Right lung (tissue), 10 donors: Measurements from ENCODE around the gene YTHDC2. TPM values are rescaled to one million over a fixed set of nuclear protein-coding genes. Genes with fewer than 3 reads are reported as not detected.
A peak's percentile ranks its signal among the peaks of the same experiment; 100 is the strongest.

Experiments used
- DNase-seq, 2 donors: peaks; one replicate each; pipeline ENCODE4 v3.0.0-alpha.2; 2013
- long read RNA-seq, 8 donors: transcript quantifications; one replicate each; lab custom pipeline, GENCODE V29; 2026
- polyA plus RNA-seq, 5 donors: library from polyadenylated mRNA; unstranded; fragments of 120-200 nt; gene quantifications; one replicate each; pipeline versions ENCODE4 v1.2.1 to v1.2.3, GENCODE V29; 2013; ENCODE audit warnings: inconsistent platforms in 1 of 5, low replicate concordance in 1 of 5; ENCODE audit not compliant: insufficient read length in 5 of 5, insufficient read depth in 1 of 5

Gene YTHDC2
- 10 to 100 TPM; 26.6 to 49.4 (median 43.2) TPM for polyA plus RNA-seq
- long read RNA-seq, donor 1, full-length matches to known transcripts, result 1 of 12 reads
- long read RNA-seq, donor 1, partial matches to known transcripts, result 11 of 12 reads
- long read RNA-seq, donor 1, other reads (novel, unspliced or antisense), result 0 of 12 reads
- long read RNA-seq, donor 2, result 0 reads
- long read RNA-seq, donor 3, partial matches to known transcripts, result 0 of 2 reads
- long read RNA-seq, donor 3, other reads (novel, unspliced or antisense), result 0 of 2 reads
- long read RNA-seq, donor 4, result 0 reads
- long read RNA-seq, donor 5, result 0 reads
- long read RNA-seq, donor 6, result 0 reads
- long read RNA-seq, donor 7, partial matches to known transcripts, result 9 of 9 reads
- long read RNA-seq, donor 7, other reads (novel, unspliced or antisense), result 0 of 9 reads
- long read RNA-seq, donor 8, result 0 reads

DNA sequence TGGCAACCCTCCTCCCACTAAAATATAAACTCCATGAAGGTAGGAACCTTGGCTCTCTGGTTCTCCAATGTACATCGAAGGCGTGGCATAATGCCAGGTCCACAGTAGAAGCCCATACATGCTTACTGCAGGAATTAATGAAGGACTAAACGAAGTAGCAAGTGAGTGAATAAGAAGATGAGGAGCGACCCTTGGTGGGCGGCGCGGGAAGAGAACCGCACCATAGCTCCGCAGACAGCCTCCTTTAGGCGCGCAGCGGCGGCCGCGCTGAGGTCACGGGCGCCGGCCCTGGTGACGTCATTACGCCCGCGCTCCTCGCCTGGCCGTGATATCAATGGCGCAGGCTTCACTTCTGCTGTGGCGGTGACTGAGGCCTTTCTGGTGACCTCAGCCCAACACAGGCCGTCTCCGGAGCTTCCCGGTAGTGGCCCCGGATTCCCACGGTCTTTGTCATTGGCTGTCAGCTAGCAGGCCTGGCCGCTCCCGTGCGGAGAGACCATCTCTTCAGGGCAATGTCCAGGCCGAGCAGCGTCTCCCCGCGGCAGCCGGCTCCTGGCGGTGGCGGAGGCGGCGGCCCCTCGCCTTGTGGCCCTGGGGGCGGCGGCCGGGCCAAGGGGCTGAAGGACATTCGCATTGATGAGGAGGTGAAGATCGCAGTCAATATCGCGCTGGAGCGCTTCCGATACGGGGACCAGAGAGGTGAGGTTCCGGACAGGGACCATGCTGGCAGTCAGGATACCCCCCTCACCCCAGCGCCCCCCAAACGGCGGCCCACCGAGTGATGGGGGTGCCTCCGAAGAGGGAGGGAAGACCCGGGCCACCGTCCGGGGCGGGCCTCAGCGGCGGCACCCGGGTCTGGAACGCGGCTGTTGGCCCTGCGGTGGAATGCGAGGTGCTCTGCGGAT lies at the start of gene YTHDC2:
YTHDC2 (plus strand) TSS at position 311 of the 905 bp plus-strand sequence; CDS start at position 513, 202 bp downstream.
- peak; percentile 86 to 88 for DNase-seq

DNA sequence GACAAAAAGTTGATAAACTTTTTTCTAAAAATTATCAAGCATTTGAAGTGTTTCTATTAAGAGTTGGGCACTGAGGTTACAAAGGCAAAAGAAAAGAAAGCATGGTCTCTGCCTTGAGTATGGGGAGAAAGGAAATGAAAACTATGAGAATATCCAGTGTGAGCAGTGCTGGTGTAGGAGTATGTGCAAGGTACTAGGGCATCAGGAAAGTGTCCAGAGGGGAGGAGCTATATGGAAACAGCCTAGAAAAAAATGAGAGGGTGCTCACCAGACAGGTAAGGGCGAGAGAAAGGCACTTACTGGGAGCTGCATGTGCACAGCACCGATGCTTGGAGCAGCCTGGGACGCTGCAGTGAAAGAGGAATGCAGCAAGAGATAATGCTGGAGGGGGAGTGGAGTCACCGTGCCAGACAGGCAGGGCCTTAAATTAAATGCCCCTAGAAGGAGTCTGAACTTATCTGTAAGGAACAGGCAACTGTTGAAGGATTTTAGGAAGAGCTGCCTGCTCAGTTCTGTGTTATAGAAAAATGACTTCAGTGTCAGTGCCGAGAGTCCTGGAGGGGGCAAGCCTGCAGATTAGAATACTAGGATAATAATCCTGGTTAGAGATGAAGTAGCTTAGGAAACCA lies 39.3 kb upstream of the YTHDC2 start:
- DNase-seq, result no peak

DNA sequence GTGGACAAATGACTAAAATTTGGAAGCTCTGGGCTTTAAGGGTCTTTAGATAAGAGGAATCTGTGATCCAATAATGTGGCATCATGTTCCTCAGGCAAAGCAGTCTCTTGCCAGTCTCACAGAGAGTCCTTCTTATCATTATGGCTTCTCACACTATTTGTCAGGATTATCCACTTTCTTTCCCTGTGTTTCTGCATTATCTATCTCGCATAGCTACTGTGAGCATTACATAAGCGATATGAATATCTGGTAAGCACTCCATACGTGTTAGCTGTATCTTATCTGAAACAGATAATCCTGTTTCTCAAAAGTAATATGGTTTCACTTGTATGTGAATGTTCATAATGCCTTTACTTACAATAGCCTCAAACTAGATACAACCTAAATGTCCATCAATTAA lies 34.8 kb upstream of the YTHDC2 start:
- DNase-seq, result no peak

DNA sequence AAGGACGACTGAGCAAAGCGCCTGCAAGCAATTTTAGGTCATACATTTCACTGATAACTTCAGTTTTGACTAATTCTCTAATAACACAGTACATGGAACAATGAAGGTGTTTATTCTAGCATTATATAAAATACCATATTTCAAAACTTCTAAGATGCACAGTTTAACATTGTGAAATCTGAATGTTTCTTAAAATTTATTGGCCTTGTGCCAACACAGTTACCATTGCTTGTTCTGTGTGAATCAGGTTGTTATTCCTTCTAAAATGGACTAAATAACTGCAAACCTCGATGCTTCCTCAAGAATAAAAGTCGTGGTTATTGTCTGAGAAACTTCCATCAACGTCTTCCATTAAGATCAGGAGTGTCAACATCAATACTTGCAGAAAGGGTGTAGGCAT lies 33.3 kb upstream of the YTHDC2 start:
- DNase-seq, result no peak

DNA sequence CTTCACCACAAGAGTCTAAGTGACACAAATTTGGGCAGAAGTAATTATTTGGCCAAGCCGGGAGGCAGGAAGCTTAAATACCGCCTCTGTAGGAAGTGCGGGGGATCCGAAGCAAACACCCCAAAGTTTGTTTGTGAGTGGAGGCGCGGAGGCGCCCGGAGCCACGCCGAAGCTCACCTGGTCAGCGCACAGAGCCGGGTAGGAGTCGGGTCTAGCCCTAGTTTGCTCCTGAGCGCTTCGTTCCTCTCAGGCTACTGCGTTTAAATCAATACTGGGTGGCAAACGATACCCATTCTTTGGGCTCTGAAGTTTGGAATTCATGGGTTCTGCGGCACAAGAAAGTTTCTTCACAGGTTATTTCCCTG lies 26.1 kb upstream of the YTHDC2 start:
- peak; percentile 15 to 20 for DNase-seq

DNA sequence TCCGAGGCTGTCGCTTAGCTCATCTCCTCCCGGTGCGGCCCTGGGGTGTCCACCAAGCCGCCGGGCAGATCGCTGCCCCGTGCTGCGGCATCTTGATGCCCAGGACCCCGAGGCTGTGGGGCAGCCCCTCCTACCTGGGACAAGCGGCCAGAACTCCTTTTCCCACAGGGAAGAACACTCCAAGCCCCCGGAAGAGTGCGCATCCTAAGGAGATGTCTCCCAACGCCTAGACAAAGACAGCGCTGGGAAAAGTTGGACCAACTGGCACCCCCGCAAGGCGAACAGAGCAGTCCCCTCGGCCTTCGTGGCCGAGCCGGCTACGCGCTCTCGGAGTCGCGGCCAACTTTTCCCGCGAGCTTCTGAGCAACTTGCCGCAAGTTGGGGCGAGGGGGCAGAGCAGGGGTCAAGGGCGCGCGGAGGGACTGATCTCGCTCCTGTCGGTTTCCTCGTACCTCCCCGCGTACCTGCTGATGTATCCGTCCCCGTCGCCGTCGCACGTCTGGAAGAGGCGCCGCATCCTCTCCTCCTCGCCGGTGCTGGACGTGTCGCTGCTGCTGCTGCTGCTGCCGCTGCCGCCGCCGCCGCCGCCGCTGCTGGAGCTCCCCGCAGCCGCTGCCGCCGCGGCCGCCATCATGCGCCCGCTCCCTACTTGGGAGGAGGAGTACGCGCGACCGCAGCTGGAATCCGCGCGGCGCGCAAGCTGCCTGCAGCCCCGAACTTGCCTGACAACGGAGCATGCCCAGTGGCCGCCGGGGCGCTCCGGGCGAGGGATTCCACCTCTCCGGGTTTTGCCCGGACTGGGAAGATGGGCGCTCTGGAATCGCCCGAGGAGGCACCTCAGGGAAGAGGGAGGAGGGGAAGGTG lies 25.5 kb upstream of the YTHDC2 start, which contains the start of gene MCC:
MCC (minus strand) TSS at position 673 of the 864 bp plus-strand sequence.
- peak; percentile 70 to 77 for DNase-seq

DNA sequence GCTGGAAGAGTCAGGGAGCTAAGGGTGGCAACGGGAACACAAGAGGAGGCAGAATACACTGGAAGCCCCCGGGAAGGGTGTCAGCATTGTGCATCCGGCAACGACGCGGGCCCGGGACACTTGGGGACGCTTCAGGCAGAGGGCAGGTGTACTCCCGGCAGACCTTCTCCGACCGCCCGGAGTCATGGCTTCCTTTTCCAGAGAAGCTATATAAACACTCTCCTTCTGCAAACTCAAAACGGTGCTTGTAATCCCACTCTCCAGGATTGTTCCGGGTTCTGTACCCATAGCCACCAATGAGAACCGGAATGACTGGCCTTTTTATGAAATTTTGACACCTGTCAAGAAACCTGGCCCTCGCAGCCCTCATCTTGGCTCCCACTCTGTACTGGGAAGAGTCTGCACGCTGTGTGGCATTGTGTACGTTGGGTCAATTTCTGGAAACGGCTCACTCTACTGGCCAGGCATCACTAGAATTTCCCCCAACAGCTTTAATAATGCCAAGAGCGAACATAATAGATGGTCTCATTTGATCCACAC lies 24.8 kb upstream of the YTHDC2 start:
- no peak for DNase-seq

DNA sequence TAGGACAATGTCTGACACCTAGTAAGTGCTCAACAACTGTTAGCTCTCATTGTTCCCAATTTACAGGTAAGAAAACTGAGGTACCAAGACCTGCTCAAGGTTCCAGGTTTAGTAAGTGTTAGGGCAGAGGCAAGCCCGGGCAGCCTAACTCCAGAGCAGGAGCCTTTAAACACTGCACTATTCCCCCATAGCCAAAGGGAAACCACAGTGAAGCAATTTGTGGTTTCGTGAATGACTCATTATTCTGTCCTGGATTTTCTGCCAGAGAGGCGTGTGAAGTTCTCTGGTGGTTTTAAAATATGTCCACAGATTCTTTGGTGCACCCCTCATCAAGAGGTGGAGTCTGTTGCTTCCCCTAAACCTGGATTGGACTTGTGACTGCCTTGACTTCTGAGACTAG lies 24.2 kb upstream of the YTHDC2 start:
- no peak for DNase-seq

DNA sequence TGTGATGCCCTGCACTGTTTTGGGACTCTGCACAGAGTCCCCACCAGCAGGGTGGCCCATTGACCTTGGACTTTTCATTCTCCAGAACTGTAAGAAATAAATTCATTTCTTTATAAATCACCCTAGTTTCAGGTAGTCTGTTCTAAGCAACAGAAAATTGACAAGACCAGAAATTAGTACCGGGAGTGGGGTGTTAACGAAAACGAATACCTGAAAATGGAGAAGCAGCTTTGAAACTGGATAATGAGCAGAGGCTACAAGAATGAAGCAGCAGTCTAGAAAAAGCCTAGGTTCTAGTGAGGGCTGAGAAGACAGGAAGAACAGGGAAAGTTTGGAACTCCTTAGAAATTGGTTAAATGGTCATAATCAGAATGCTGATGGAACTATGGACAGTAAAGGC lies 23.2 kb upstream of the YTHDC2 start:
- DNase-seq, result no peak

DNA sequence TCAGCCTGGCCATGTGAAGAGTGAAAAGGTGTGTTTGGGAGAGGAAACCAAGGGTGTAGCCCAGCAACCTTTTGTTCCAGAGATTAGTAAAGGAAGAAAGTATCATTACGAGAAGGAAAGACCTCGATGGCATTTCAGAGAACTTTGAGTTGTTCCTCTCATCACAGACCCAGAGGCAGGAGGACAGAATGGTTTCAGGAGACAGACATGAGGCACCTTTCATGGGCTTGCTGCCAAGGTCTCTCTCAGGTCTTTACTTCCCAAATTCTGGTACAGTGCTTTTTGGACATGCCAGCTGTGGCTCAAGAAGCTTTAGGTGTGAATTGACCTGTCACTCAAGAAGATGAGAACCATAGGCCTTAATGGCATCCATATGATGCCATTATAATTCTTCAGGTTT lies 22.5 kb upstream of the YTHDC2 start:
- DNase-seq, result no peak

DNA sequence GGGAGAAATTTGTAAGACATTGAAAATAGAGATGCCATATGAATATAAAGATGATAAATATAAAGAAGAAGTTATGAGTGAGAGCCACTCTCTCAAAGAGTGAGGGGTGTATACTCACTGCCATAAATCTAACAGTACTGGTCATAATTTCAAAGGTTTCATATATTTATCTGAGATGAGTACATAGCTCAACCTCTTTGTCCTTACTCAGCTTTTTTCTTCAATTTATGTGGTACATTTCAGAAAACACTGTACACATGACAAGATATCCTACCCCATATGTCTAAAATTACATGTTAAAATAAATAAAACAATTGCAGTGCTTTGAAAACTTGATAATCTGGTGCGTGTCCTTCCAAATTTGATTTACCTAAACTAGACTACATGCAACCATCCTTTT lies 20.0 kb upstream of the YTHDC2 start:
- no peak for DNase-seq

DNA sequence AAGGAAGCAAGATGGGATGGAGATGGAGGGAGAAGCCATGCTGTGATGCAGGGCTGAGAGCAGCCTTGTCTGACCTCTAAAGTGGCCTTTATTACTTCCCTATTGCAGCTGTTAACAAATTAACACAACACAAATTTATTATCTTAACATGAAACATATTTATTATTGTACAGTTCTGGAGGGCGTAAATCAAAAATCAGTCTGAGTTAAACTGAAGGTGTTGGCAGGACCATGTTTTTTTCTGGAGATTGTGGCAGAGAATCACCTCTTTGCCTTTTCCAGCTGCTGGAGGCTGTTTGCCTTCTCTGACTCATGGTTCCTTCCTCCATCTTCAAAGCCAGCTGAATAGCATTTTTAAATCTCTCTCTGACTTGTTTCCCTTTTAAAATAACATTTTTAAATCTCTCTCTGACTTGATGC lies 18.1 kb upstream of the YTHDC2 start:
- DNase-seq, result no peak

DNA sequence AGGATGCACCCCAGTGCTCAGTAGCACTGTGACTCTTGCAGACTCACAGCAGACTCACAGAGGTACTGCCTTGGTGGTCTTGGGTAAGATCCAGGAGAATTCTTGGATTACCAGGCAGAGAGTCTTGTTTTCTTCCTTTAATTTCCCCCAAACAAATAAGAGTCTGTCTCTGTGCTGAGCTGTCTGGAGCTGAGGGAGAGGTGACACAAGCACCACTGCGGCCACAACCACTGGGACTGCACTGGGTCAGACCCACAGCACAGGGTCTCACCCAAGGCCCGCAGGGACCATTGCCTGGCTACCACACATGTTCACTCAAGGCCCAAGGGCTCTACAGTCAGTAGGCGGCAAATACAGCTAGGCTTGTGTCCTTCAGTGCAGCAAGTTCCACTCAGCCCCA lies 11.4 kb upstream of the YTHDC2 start:
- no peak for DNase-seq

DNA sequence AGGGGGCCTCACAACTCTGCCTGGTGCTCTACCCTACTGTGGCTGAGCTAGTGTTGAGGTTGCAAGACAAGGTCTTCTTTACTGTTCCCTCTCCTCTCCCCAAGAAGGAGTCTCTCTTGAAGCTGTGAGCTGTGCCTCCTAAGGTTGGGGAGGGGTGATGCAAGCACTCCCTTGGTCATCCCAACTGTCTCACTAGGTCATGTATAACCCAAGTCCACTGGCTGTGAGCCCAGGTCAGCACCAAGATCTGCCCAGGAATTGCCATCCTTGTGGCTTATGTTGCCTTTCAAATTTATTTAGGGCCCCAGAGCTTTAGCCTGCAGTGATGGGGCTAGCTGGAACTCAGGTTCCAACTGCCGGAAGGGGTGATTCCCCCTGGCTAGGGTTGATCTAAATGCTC lies 10.3 kb upstream of the YTHDC2 start:
- no peak for DNase-seq

DNA sequence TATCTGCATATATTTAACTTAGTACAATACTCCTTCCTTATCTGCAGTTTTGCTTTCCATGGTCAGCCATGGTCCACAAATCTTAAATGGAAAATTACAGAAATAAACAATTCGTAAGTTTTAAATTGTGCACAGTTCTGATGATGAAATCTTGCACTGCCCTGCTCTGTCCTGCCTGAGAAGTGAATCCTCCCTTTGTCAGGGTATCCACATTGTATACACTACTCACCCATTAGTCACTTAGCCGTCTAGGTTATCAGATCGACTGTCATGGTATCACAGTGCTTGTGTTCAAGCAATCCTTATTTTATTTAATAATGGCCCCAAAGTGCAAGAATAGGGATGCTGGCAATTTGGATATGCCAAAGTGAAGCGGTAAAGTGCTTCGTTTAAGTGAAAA lies 8.3 kb upstream of the YTHDC2 start:
- no peak for DNase-seq

DNA sequence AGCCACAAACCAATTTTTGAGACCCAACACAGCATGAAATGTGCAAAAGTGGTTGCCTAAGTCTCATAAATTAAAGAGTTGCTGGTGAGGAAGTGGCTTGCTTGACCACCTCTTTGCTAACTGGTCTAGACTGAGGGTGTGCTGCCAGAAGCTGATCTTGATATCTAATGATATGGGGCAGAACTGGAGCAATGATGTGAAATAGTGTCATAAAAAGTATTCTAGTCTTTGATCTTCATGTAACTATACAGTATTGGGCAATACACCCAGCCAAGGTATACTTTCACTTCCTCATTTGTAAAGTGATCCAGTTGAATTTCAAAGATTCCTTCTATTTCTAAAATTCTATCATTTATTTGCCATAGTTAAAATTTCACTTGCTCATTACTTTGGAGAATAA lies 5.9 kb upstream of the YTHDC2 start:
- DNase-seq, result no peak

DNA sequence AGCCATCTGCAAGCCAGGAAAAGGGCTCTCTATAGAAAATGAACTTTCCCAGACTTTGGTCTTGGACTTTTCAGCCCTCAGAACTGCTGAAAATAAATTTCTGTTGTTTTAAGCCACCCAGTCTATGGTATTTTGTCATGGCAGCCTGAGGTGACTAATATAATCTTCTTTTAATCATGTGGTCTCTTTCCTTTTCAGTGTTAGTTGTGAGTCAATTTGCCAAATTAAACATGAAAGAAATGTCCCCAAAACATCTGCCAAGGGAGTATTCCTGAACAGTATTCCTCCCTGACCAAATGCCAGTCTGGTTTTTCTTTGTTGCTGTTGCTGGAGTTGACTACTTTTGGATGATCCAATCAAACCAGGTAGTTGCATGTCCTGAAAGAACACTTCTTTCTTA lies 4.7 kb upstream of the YTHDC2 start:
- no peak for DNase-seq

DNA sequence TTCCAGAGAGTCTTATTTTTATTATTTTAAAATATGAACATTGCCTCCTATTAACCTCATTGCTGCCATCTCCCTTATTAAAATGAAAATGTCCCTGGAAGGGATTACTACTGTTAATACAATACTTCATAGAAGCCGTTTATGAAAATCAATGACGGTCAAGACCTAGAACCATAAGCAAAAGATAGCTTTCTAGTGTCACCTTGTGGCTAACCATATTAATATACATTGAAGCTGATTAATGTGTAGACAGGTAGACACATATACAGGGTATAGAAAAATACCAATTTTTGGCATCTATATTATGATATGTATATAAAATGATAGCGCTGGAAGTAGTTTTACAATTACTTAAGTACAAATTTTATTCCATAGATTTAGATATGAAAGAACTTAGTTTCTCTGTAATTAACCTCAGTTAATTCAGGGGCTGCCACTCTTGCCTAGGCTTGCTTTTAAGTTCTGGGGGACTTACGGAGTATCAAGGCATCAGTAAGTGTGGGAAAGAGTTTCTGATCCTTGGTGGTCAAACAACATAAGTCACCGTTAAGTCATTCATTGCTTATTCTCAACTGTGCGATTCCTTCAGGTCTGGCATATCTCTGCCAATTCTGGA lies 2.5 kb upstream of the YTHDC2 start:
- peak in 1 of 2 donors; percentile 16 for DNase-seq

DNA sequence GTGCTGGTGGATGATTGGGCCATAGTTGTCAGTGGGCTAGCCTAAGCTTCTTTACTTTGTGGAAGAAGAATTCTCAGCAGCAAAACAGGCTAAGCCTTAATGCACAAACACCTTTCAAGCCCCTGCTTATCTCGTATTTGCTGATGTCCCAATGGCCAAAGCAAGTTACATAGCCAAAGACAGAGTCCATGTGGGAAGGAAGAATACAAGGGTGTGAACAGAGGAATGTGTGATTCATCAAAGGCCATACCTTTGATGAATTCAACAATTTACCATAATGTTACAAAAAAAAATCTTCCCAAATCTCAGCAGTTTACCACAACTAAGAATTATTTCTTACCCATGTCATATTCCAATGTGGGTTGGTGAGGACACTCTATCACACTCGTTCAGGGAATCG lies 1.2 kb upstream of the YTHDC2 start:
- no peak for DNase-seq

DNA sequence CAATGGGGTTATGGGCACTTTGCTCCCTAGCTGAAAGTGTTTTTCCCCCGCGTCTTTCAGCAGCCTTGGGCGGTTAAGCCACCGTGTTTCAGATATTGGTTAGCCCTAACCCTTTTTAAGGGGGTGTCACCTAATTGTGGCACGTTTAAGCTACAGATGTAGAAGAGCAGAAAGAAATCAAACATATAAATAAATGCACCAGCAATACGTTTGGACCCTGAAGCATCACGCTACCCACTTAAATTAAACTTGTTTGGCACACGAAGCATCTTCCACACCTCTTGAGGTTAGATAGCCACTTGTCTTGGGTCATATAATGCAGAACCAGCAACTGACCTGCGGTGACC lies 768 bp downstream of the YTHDC2 start:
- peak in 1 of 2 donors; percentile 15 for DNase-seq

DNA sequence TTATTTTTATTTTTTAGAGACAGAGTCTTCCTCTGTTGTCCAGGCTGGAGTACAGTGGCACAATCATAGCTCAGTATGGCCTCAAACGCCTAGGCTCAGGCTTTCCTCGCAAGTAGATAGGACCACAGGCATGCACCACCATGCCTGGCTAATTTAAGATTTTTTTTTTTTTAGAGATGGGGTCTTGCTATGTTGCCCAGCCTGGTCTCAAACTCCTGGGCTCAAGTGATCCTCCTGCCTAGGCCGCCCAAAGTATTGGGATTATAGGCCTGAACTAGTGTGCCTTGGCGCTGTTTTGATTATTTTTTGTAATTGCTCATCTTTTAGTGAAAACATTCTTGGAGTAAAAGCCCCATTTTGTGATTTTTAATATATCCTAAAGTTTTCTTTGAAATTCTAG lies 5.4 kb downstream of the YTHDC2 start:
- no peak for DNase-seq
